IMR-90 (cell line): Measurements from ENCODE around the gene EPN1. TPM values are rescaled to one million over a fixed set of nuclear protein-coding genes. Genes with fewer than 3 reads are reported as not detected.

ENCODE experiments used
- ATAC-seq: fragments of 200-7000 bp; cut with Tn5 transposase; 2 replicates; pipeline ENCODE4 v1.9.1; 2020; ENCODE audit warnings: low read depth, mild to moderate bottlenecking, moderate library complexity
- BruUV-seq: library from RNA; stranded (reverse); fragments of 400-500 nt; replicated peaks from 2 replicates; lab custom pipeline; 2021; lab: Mats Ljungman, UMichigan
- CTCF ChIA-PET: fragments of 300-600 bp; formaldehyde crosslinking; extraction: SDS; loops from one replicate; lab custom pipeline; 2021; ENCODE audit warnings: antibody characterized with exemption; lab: Yijun Ruan, JAX
- POLR2A ChIA-PET: fragments of 300-600 bp; sonication (Branson Sonifier 250); formaldehyde crosslinking; loops from one replicate; lab custom pipeline; 2022; ENCODE audit warnings: antibody characterized with exemption; ENCODE audit not compliant: unreplicated experiment; lab: Charles Lee
- DNase-seq: peaks from one replicate; pipeline ENCODE4 v3.0.0; 2013
- H2AFZ ChIP-seq: replicated peaks from 2 replicates; pipeline ENCODE3; 2013; ENCODE audit warnings: low read length, mild to moderate bottlenecking; ENCODE audit not compliant: poor library complexity
- H2AK5ac ChIP-seq: 2 replicates; pipeline ENCODE4 v1.6.1; 2013; ENCODE audit warnings: low read depth, low read length, inconsistent platforms
- H2AK9ac ChIP-seq: replicated peaks from 2 replicates; pipeline ENCODE3; 2013; ENCODE audit warnings: mild to moderate bottlenecking, low read depth, low read length, moderate library complexity; ENCODE audit not compliant: poor library complexity
- H2BK120ac ChIP-seq: 2 replicates; pipeline ENCODE4 v1.6.1; 2013; ENCODE audit warnings: low read depth, low read length, inconsistent platforms
- H2BK15ac ChIP-seq: 3 replicates; pipeline ENCODE4 v1.6.1; 2013; ENCODE audit warnings: low read depth, low read length, inconsistent platforms
- H2BK20ac ChIP-seq: 2 replicates; pipeline ENCODE4 v1.6.1; 2013; ENCODE audit warnings: low read depth, mild to moderate bottlenecking, inconsistent platforms, low read length, moderate library complexity
- H2BK5ac ChIP-seq: 2 replicates; pipeline ENCODE4 v1.6.1; 2013; ENCODE audit warnings: mild to moderate bottlenecking, low read depth, low read length, inconsistent platforms; ENCODE audit not compliant: poor library complexity, severe bottlenecking
- H3K14ac ChIP-seq: replicated peaks from 2 replicates; pipeline ENCODE4 v1.6.1; 2013; ENCODE audit warnings: low read depth, low read length, inconsistent platforms
- H3K18ac ChIP-seq: 2 replicates; pipeline ENCODE4 v1.6.1; 2013; ENCODE audit warnings: low read depth, low read length, control low read depth
- H3K23ac ChIP-seq: 2 replicates; pipeline ENCODE4 v1.6.1; 2013; ENCODE audit warnings: low read depth, low read length, inconsistent platforms
- H3K27ac ChIP-seq: 2 replicates; pipeline ENCODE4 v1.5.1; 2013; ENCODE audit warnings: mild to moderate bottlenecking, control low read depth, low read length; ENCODE audit not compliant: insufficient read depth
- H3K27me3 ChIP-seq: 2 replicates; pipeline ENCODE4 v1.6.1; 2013; ENCODE audit warnings: low read length; ENCODE audit not compliant: control insufficient read depth, insufficient read depth
- H3K36me3 ChIP-seq: 2 replicates; pipeline ENCODE4 v1.6.1; 2013; ENCODE audit warnings: low read length, mixed read lengths; ENCODE audit not compliant: control insufficient read depth, insufficient read depth
- H3K4ac ChIP-seq: 2 replicates; pipeline ENCODE4 v1.6.1; 2013; ENCODE audit warnings: low read depth, low read length, inconsistent platforms
- H3K4me1 ChIP-seq: 2 replicates; pipeline ENCODE4 v1.6.1; 2013; ENCODE audit warnings: low read length, mixed read lengths; ENCODE audit not compliant: control insufficient read depth, insufficient read depth
- H3K4me2 ChIP-seq: 2 replicates; pipeline ENCODE4 v1.6.1; 2013; ENCODE audit warnings: low read depth, mild to moderate bottlenecking, control low read depth, low read length, moderate library complexity
- H3K4me3 ChIP-seq: 2 replicates; pipeline ENCODE4 v1.5.1; 2013; ENCODE audit warnings: low read depth, mild to moderate bottlenecking, control low read depth, low read length, moderate library complexity; ENCODE audit not compliant: insufficient read depth
- H3K56ac ChIP-seq: 2 replicates; pipeline ENCODE4 v1.6.1; 2013; ENCODE audit warnings: low read length, inconsistent platforms; ENCODE audit not compliant: insufficient read depth; ENCODE audit errors: extremely low read depth
- H3K79me1 ChIP-seq, 2 experiments: 2 replicates each; pipeline ENCODE4 v1.6.1; 2013; ENCODE audit warnings: low read length in 2 of 2, inconsistent platforms in 1 of 2, low read depth in 1 of 2
- H3K9ac ChIP-seq: 2 replicates; pipeline ENCODE4 v1.6.1; 2013; ENCODE audit warnings: low read depth, low read length, control low read depth
- H3K9me1 ChIP-seq: 2 replicates; pipeline ENCODE4 v1.6.1; 2013; ENCODE audit warnings: low read length, inconsistent platforms; ENCODE audit not compliant: insufficient read depth
- H3K9me3 ChIP-seq: 2 replicates; pipeline ENCODE4 v1.6.1; 2013; ENCODE audit warnings: low read length; ENCODE audit not compliant: control insufficient read depth, insufficient read depth
- H4K20me1 ChIP-seq: 2 replicates; pipeline ENCODE4 v1.6.1; 2013; ENCODE audit warnings: low read length, inconsistent platforms; ENCODE audit not compliant: insufficient read depth
- H4K5ac ChIP-seq: 2 replicates; pipeline ENCODE4 v1.6.1; 2013; ENCODE audit warnings: mild to moderate bottlenecking, low read depth, low read length, control low read depth
- H4K8ac ChIP-seq, 2 experiments: 2 replicates each; pipeline ENCODE4 v1.6.1; 2013; ENCODE audit warnings: low read depth in 2 of 2, low read length in 2 of 2, control low read depth in 1 of 2, inconsistent platforms in 1 of 2
- H4K91ac ChIP-seq: 2 replicates; pipeline ENCODE4 v1.6.1; 2013; ENCODE audit warnings: low read depth, low read length, inconsistent platforms; ENCODE audit not compliant: insufficient read depth
- CTCF ChIP-seq: conservative IDR thresholded peaks from 2 replicates; pipeline ENCODE4 v1.5.1; 2012; ENCODE audit warnings: mild to moderate bottlenecking, low read depth, low read length, improper control_type of control experiment
- MAZ ChIP-seq: IDR thresholded peaks from 2 replicates; pipeline ENCODE4 v1.6.1; 2012; ENCODE audit warnings: low read depth, mild to moderate bottlenecking, low read length, improper control_type of control experiment, moderate library complexity, borderline replicate concordance
- POLR2A ChIP-seq: IDR thresholded peaks from 2 replicates; pipeline ENCODE4 v1.6.1; 2012; ENCODE audit warnings: mild to moderate bottlenecking, low read depth, low read length
- RAD21 ChIP-seq: IDR thresholded peaks from 2 replicates; pipeline ENCODE4 v1.6.1; 2012; ENCODE audit warnings: low read length, improper control_type of control experiment
- WGBS, 2 experiments: methylation state at CpG; one replicate each; pipeline versions ENCODE4 v1.1.5 to v1.1.7; 2013; ENCODE audit warnings: missing lambda C conversion rate in 2 of 2; ENCODE audit not compliant: insufficient read length in 1 of 2; ENCODE audit errors: extremely low coverage in 2 of 2; 5-methylcytosine and 5-hydroxymethylcytosine counted together
- dilution Hi-C: fragments of 300-500 bp; cut with HindIII; formaldehyde crosslinking; loops from one replicate; pipeline ENCODE4 v1.14.3; 2018; ENCODE audit warnings: low sequenced_read_pairs; ENCODE audit not compliant: unreplicated experiment
- in situ Hi-C: fragments of 300-500 bp; cut with MboI; formaldehyde crosslinking; loops from 3 replicates; pipeline ENCODE4 v1.14.3; 2019; ENCODE audit warnings: low sequenced_read_pairs, inconsistent platforms, mixed read lengths
- intact Hi-C: fragments of 100-400 bp; cut with micrococcal nuclease; formaldehyde crosslinking; loops from 2 replicates; pipeline ENCODE4 v1.10.0; 2022
- polyA plus RNA-seq, 3 experiments: library from polyadenylated mRNA; depleted of rRNA; stranded (reverse); fragments of >200 nt; gene quantifications; 2 replicates each; pipeline ENCODE4 v1.2.3, GENCODE V29; 2012; ENCODE audit warnings: low replicate concordance in 1 of 3
- total RNA-seq: library from RNA; depleted of rRNA; stranded (reverse); fragments of >200 nt; gene quantifications from 2 replicates; pipeline ENCODE4 v1.2.3, GENCODE V29; 2012

EPN1 gene
- total and polyA plus RNA-seq, 2 of the 4 experiments (the other 2 are of a cell fraction): 19.0 to 122 TPM

- Histone ChIP-seq H3K4me2 (peak overlapping the region; percentile 42), H4K91ac (no peak overlapping the region), H3K18ac (no peak overlapping the region), H3K27ac (peak overlapping the region; percentile 28; the same call in 1 of the 2 replicates), H3K9ac (peak overlapping the region; percentile 31), H3K9me1 (peaks cover 2% of the 10 kb centered on the region; the same call in 1 of the 2 replicates), H2BK20ac (no peak overlapping the region), H2AK5ac (no peak overlapping the region), H4K5ac (no peak overlapping the region), H3K14ac (no peak overlapping the region), H2AFZ (no peak overlapping the region), H2BK120ac (no peak overlapping the region), H3K27me3 (no peaks in the 10 kb centered on the region), H2BK15ac (no peak overlapping the region), H3K4me3 (peak overlapping the region; percentile 80), H3K4me1 (peaks cover 5% of the 10 kb centered on the region; the same call in 1 of the 2 replicates), H2BK5ac (no peak overlapping the region), H3K36me3 (peaks cover 42% of the 10 kb centered on the region), H4K20me1 (peaks cover 63% of the 10 kb centered on the region), H3K4ac (0 out of 2 replicates have a peak overlapping the region, but pooled peaks have one; percentile 27), H3K23ac (no peak overlapping the region), H3K79me1 (peaks cover 16 to 58% of the 10 kb centered on the region in 2 experiments; a peak in 3 of 4 replicates), H4K8ac (peak overlapping the region in 1 of 2 experiments; percentile 53; a peak in 1 of 4 replicates), H3K56ac (no peak overlapping the region), H2AK9ac (no peak overlapping the region), H3K9me3 (no peaks in the 10 kb centered on the region)
- TF ChIP-seq MAZ (no peak), RAD21 (no peak), POLR2A (no peak), CTCF (no peak)
- dilution Hi-C loops (no loop called here), intact Hi-C loops (loop anchor here (2.0 kb wide), 1 partner anchor 20 kb away; the partner anchor contains the start of gene U2AF2), in situ Hi-C loops (loop anchor here (25.0 kb wide), 2 partner anchors 1212 to 1537 kb away; partner anchors contain the start of genes CDC42EP5, CNOT3 and LENG9)
- ChIA-PET POLR2A (no interaction called here), CTCF (no interaction called here)
- WGBS, 2 experiments: 69% methylated on average over 2 of the region's 17 CpGs; no CpG with 5 or more reads in 1 of the 2 experiments
- ATAC-seq: no peak
- no TSS peak for BruUV-seq
- DNase-seq: no peak
These were observed 576 bp upstream of the EPN1 start for GRCh38 chr19:55674459-55674840.
